ENCODE results near the gene GSX1.
A peak's percentile ranks its signal among the peaks of the same experiment; 100 is the strongest.

- peak; percentile 91 for TF ChIP-seq EZH2 (IDR thresholded peaks at IDR 0.05)
- no peak for TF ChIP-seq CTCF (IDR thresholded peaks at IDR 0.05)
- TF ChIP-seq EZH2phosphoT487 (IDR thresholded peaks at IDR 0.05) = peak; percentile 56
Measured at GRCh38 chr13:27794368-27794691, 2.0 kb downstream of the GSX1 start.

Measured in neural progenitor cell (in vitro differentiated cells).